ENCODE results near the gene CD163L1. TPM values are rescaled to one million over a fixed set of nuclear protein-coding genes. Genes with fewer than 3 reads are reported as not detected.

The CD163L1 gene
- total RNA-seq, 1 experiment from 2014 or later = 27.0 TPM

DNA sequence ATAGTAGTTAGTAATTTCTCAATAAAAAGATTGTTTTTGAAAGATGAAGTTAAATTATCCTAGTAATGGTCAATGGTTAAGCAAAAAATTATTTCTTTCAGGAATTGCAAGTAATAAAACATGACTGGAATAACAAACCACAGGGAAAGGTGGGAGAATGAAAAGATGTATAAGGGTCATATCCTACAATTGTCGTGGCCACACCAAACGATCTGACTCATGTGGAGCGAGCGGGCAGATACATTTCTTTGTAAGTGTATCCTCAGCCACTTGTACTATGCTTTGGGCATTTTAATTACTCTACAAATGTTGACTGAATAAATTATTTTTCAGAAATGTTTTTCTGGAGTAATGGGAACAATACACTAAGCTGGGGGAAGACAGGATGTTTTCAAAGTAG is 94.5 kb downstream of the CD163L1 start:
- no peaks in the 10 kb centered on the region for H3K9me2 ChIP-seq (ENCODE audit: insufficient read depth)
- no peak overlapping the region for H2AFZ ChIP-seq (ENCODE audit: low read depth, low read length, poor library complexity, severe bottlenecking)
- no peaks in the 10 kb centered on the region for H3K27me3 ChIP-seq (ENCODE audit: insufficient read depth, low read length)
- DNase-seq (ENCODE audit: low read depth, low spot score) = no peak
- TF ChIP-seq YY1 (IDR thresholded peaks at IDR 0.05; ENCODE audit: extremely low read depth, insufficient replicate concordance, low read depth, low read length) (no peak), CEBPB (IDR thresholded peaks at IDR 0.05; ENCODE audit: low read depth) (no peak), ZFX (IDR thresholded peaks at IDR 0.05) (no peak), SIN3A (IDR thresholded peaks at IDR 0.05; ENCODE audit: low read depth) (no peak), CBX3 (IDR thresholded peaks at IDR 0.05; ENCODE audit: low read depth) (no peak), EZH2phosphoT487 (IDR thresholded peaks at IDR 0.05; ENCODE audit: borderline replicate concordance) (no peak), POLR2AphosphoS5 (IDR thresholded peaks at IDR 0.05; ENCODE audit: low read depth, low read length) (no peak), EGR1 (IDR thresholded peaks at IDR 0.05; ENCODE audit: low read depth) (no peak), ZNF274 (IDR thresholded peaks at IDR 0.05; ENCODE audit: low read depth, low read length) (no peak), JUND (IDR thresholded peaks at IDR 0.05) (no peak), SP1 (IDR thresholded peaks at IDR 0.05; ENCODE audit: low read depth) (no peak), EZH2 (IDR thresholded peaks at IDR 0.05) (no peak), ELF1 (IDR thresholded peaks at IDR 0.05; ENCODE audit: borderline replicate concordance, low read depth) (no peak), TCF7L2 (IDR thresholded peaks at IDR 0.05; ENCODE audit: borderline replicate concordance, extremely low read depth, insufficient read depth, insufficient read length) (no peak)
- TF ChIP-seq, protein P1, sequence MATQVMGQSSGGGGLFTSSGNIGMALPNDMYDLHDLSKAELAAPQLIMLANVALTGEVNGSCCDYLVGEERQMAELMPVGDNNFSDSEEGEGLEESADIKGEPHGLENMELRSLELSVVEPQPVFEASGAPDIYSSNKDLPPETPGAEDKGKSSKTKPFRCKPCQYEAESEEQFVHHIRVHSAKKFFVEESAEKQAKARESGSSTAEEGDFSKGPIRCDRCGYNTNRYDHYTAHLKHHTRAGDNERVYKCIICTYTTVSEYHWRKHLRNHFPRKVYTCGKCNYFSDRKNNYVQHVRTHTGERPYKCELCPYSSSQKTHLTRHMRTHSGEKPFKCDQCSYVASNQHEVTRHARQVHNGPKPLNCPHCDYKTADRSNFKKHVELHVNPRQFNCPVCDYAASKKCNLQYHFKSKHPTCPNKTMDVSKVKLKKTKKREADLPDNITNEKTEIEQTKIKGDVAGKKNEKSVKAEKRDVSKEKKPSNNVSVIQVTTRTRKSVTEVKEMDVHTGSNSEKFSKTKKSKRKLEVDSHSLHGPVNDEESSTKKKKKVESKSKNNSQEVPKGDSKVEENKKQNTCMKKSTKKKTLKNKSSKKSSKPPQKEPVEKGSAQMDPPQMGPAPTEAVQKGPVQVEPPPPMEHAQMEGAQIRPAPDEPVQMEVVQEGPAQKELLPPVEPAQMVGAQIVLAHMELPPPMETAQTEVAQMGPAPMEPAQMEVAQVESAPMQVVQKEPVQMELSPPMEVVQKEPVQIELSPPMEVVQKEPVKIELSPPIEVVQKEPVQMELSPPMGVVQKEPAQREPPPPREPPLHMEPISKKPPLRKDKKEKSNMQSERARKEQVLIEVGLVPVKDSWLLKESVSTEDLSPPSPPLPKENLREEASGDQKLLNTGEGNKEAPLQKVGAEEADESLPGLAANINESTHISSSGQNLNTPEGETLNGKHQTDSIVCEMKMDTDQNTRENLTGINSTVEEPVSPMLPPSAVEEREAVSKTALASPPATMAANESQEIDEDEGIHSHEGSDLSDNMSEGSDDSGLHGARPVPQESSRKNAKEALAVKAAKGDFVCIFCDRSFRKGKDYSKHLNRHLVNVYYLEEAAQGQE (IDR thresholded peaks at IDR 0.05; ENCODE audit: low read depth) = no peak
- TF ChIP-seq, protein P2, sequence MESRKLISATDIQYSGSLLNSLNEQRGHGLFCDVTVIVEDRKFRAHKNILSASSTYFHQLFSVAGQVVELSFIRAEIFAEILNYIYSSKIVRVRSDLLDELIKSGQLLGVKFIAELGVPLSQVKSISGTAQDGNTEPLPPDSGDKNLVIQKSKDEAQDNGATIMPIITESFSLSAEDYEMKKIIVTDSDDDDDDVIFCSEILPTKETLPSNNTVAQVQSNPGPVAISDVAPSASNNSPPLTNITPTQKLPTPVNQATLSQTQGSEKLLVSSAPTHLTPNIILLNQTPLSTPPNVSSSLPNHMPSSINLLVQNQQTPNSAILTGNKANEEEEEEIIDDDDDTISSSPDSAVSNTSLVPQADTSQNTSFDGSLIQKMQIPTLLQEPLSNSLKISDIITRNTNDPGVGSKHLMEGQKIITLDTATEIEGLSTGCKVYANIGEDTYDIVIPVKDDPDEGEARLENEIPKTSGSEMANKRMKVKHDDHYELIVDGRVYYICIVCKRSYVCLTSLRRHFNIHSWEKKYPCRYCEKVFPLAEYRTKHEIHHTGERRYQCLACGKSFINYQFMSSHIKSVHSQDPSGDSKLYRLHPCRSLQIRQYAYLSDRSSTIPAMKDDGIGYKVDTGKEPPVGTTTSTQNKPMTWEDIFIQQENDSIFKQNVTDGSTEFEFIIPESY (IDR thresholded peaks at IDR 0.05; ENCODE audit: extremely low read depth, insufficient replicate concordance, low read length) = no peak
- TF ChIP-seq, protein P3, sequence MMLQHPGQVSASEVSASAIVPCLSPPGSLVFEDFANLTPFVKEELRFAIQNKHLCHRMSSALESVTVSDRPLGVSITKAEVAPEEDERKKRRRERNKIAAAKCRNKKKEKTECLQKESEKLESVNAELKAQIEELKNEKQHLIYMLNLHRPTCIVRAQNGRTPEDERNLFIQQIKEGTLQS (IDR thresholded peaks at IDR 0.05) = no peak
- TF ChIP-seq, protein P4, sequence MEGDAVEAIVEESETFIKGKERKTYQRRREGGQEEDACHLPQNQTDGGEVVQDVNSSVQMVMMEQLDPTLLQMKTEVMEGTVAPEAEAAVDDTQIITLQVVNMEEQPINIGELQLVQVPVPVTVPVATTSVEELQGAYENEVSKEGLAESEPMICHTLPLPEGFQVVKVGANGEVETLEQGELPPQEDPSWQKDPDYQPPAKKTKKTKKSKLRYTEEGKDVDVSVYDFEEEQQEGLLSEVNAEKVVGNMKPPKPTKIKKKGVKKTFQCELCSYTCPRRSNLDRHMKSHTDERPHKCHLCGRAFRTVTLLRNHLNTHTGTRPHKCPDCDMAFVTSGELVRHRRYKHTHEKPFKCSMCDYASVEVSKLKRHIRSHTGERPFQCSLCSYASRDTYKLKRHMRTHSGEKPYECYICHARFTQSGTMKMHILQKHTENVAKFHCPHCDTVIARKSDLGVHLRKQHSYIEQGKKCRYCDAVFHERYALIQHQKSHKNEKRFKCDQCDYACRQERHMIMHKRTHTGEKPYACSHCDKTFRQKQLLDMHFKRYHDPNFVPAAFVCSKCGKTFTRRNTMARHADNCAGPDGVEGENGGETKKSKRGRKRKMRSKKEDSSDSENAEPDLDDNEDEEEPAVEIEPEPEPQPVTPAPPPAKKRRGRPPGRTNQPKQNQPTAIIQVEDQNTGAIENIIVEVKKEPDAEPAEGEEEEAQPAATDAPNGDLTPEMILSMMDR (IDR thresholded peaks at IDR 0.05 in 2 of 3, conservative IDR thresholded peaks at IDR 0.05 in 1 of 3; ENCODE audit: borderline replicate concordance in 1 of 3, insufficient read depth in 1 of 3, low read depth in 2 of 3, low read length in 2 of 3) = no peak
- no peak overlapping the region for H3K4me3 ChIP-seq (replicated peaks in 1 of 2; ENCODE audit: low read depth in 1 of 2, low read length in 2 of 2)
- intact Hi-C loops (cut with micrococcal nuclease) = no loop called here
- H3K36me3 ChIP-seq (ENCODE audit: control insufficient read depth in 1 of 2, insufficient read depth in 2 of 2, low read length in 2 of 2) = no peaks in the 10 kb centered on the region
- CTCF ChIA-PET = interaction anchor here (1.0 to 1.5 kb wide), 3 partner anchors 13 to 293 kb away, joined by 3 to 4 read pairs (median 3); no protein-coding TSS in a partner anchor
- POLR2A ChIA-PET = no interaction called here
- H3K9me3 ChIP-seq (ENCODE audit: control insufficient read depth in 1 of 2, insufficient read depth in 1 of 2, low read depth in 1 of 2, low read length in 2 of 2) = no peaks in the 10 kb centered on the region
- no peaks in the 10 kb centered on the region for H4K20me1 ChIP-seq (ENCODE audit: insufficient read depth)
- no peak overlapping the region for H3K27ac ChIP-seq (ENCODE audit: low read depth, low read length)
- no peak overlapping the region for H3K9ac ChIP-seq (ENCODE audit: low read length)
- H3K4me1 ChIP-seq (ENCODE audit: control insufficient read depth in 1 of 2, insufficient read depth in 2 of 2, low read length in 2 of 2) = no peaks in the 10 kb centered on the region
- no peak for ATAC-seq
- H3K4me2 ChIP-seq (ENCODE audit: low read length) = no peak overlapping the region
- H3K79me2 ChIP-seq (ENCODE audit: insufficient read depth, low read length) = no peaks in the 10 kb centered on the region
- no TSS peak for BruUV-seq (replicated peaks)
- RAD21 ChIA-PET (ENCODE audit: low non-redundant PET in 1 of 2, low total read pairs in 2 of 2, uncharacterized antibody in 2 of 2, unreplicated experiment in 2 of 2) = no interaction called here

All from HCT116 (cell line).